IMR-90 (cell line): ENCODE measurements around the gene MT1E.

Experiments
- CEBPB ChIP-seq: IDR thresholded peaks from 2 replicates; pipeline ENCODE4 v1.6.1; 2012; ENCODE audit warnings: low read depth, low read length, improper control_type of control experiment
- FOS ChIP-seq: fragments of 150-350 bp; IDR thresholded peaks from 2 replicates; pipeline ENCODE4 v1.6.1; 2016; ENCODE audit warnings: low read depth, low read length
- MAFK ChIP-seq: IDR thresholded peaks from 2 replicates; pipeline ENCODE4 v1.6.1; 2012; ENCODE audit warnings: low read depth, low read length, improper control_type of control experiment
- MXI1 ChIP-seq: IDR thresholded peaks from 2 replicates; pipeline ENCODE4 v1.6.1; 2012; ENCODE audit warnings: low read depth, mild to moderate bottlenecking, low read length, moderate library complexity, borderline replicate concordance
- POLR2A ChIP-seq: IDR thresholded peaks from 2 replicates; pipeline ENCODE4 v1.6.1; 2012; ENCODE audit warnings: mild to moderate bottlenecking, low read depth, low read length
- RAD21 ChIP-seq: IDR thresholded peaks from 2 replicates; pipeline ENCODE4 v1.6.1; 2012; ENCODE audit warnings: low read length, improper control_type of control experiment
- RCOR1 ChIP-seq: IDR thresholded peaks from 2 replicates; pipeline ENCODE4 v1.6.1; 2012; ENCODE audit warnings: mild to moderate bottlenecking, low read length, improper control_type of control experiment; ENCODE audit not compliant: insufficient replicate concordance
- RFX5 ChIP-seq: IDR thresholded peaks from 2 replicates; pipeline ENCODE4 v1.8.0; 2012; ENCODE audit warnings: low read depth, mild to moderate bottlenecking, low read length, moderate library complexity
- SMC3 ChIP-seq: fragments of 150-350 bp; IDR thresholded peaks from 2 replicates; pipeline ENCODE4 v1.6.1; 2016; ENCODE audit warnings: low read depth, mild to moderate bottlenecking, antibody characterized with exemption, low read length, moderate library complexity
- TF ChIP-seq, protein P1 (sequence below): conservative IDR thresholded peaks from 2 replicates; pipeline ENCODE4 v1.5.1; 2012; ENCODE audit warnings: mild to moderate bottlenecking, low read depth, low read length, improper control_type of control experiment

DNA sequence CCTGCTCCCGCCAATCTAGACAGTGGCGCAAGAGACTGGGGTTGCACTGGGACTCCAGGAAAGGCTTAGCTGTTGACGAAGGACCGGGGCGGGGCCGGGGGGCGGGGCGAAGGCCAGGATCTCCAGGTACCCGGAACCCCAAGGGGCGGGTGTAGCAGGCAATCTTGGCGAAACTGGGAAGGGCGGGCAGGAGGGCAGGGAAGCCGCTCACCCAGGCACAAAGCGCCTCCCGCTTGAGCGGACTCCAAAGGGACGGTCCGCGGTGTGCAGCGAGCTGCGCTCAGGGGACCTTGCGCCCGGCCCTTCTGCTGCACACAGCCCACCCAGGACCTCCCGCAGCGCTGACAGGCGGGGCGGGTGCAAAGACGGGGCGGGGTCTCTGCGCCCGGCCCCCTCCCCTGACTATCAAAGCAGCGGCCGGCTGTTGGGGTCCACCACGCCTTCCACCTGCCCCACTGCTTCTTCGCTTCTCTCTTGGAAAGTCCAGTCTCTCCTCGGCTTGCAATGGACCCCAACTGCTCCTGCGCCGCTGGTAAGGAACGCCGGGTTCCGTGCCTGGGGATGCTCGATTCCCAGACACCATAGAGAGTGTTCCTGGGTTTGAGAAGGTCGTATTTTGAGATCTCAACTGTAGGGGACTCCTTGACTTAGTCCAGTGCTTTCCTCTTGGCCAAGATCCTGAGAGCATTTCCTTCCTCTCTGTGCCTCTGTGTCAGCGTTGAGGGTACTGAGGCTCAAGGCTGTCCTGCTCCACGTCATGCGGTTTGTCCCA lies 32.2 kb downstream of the MT1E start, which contains the start of gene MT1F:
- TF ChIP-seq, protein P1, sequence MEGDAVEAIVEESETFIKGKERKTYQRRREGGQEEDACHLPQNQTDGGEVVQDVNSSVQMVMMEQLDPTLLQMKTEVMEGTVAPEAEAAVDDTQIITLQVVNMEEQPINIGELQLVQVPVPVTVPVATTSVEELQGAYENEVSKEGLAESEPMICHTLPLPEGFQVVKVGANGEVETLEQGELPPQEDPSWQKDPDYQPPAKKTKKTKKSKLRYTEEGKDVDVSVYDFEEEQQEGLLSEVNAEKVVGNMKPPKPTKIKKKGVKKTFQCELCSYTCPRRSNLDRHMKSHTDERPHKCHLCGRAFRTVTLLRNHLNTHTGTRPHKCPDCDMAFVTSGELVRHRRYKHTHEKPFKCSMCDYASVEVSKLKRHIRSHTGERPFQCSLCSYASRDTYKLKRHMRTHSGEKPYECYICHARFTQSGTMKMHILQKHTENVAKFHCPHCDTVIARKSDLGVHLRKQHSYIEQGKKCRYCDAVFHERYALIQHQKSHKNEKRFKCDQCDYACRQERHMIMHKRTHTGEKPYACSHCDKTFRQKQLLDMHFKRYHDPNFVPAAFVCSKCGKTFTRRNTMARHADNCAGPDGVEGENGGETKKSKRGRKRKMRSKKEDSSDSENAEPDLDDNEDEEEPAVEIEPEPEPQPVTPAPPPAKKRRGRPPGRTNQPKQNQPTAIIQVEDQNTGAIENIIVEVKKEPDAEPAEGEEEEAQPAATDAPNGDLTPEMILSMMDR = no peak
- TF ChIP-seq POLR2A (no peak), SMC3 (no peak), CEBPB (no peak), RAD21 (no peak), MXI1 (no peak), RCOR1 (no peak), FOS (no peak), MAFK (no peak), RFX5 (no peak)
